A549 (cell line): ENCODE data around the gene TCTN2. TPM values are rescaled to one million over a fixed set of nuclear protein-coding genes. Genes with fewer than 3 reads are reported as not detected.

ENCODE experiments used
- ATAC-seq, 2 experiments: fragments of 200-7000 bp in 1 of 2; fragments of >200 bp in 1 of 2; cut with Nextera tagmentation in 1 of 2; cut with Tn5 transposase in 1 of 2; 3 replicates each; pipeline versions ENCODE4 v1.8.0 to v1.9.1; 2018 to 2020; ENCODE audit warnings: mild to moderate bottlenecking in 1 of 2, moderate library complexity in 1 of 2
- CTCF ChIA-PET: fragments of 300-600 bp; sonication (Branson Sonifier 250); formaldehyde crosslinking; extraction: SDS; loops from one replicate; lab custom pipeline; 2021; ENCODE audit warnings: antibody characterized with exemption, inconsistent platforms; lab: Yijun Ruan, JAX
- POLR2A ChIA-PET: fragments of 350-600 bp; formaldehyde crosslinking; extraction: SDS; loops from one replicate; lab custom pipeline; 2021; ENCODE audit warnings: antibody characterized with exemption, inconsistent platforms; lab: Yijun Ruan, JAX
- DNase-seq, 2 experiments: peaks; one replicate each; pipeline versions ENCODE4 v3.0.0 to v3.0.0-alpha.2; 2011 to 2016; ENCODE audit warnings: low read depth in 1 of 2, low spot score in 1 of 2
- FAIRE-seq: peaks from 2 replicates; lab custom pipeline; 2011; peaks lifted over from hg19 to GRCh38; lab: Jason Lieb, UNC
- H3K27ac ChIP-seq, 2 experiments: fragments of >200 bp; sonication (Bioruptor Twin); formaldehyde crosslinking; 3 replicates each; pipeline ENCODE4 v1.5.1; 2016 to 2017
- H3K4me1 ChIP-seq: fragments of >200 bp; sonication (Bioruptor Twin); formaldehyde crosslinking; 3 replicates; pipeline ENCODE4 v1.6.1; 2016
- H3K4me2 ChIP-seq: fragments of >200 bp; sonication (Bioruptor Twin); formaldehyde crosslinking; 3 replicates; pipeline ENCODE4 v1.6.1; 2016
- H3K4me3 ChIP-seq: fragments of >200 bp; sonication (Bioruptor Twin); formaldehyde crosslinking; 3 replicates; pipeline ENCODE4 v1.5.1; 2016
- H3K9me3 ChIP-seq: fragments of >200 bp; sonication (Bioruptor Twin); formaldehyde crosslinking; 3 replicates; pipeline ENCODE4 v1.6.1; 2016
- CBX8 ChIP-seq: fragments of 200-600 bp; sonication (generic); IDR thresholded peaks from 2 replicates; pipeline ENCODE4 v1.6.1; 2016
- CHD4 ChIP-seq: fragments of 200-600 bp; sonication (generic); IDR thresholded peaks from 2 replicates; pipeline ENCODE4 v1.6.1; 2016; ENCODE audit warnings: antibody characterized with exemption, mild to moderate bottlenecking, borderline replicate concordance
- EHF ChIP-seq: fragments of 250-450 bp; sonication (Bioruptor Pico); IDR thresholded peaks from 2 replicates; pipeline ENCODE4 v1.5.0; 2020; ENCODE audit warnings: mild to moderate bottlenecking
- ESRRA ChIP-seq: fragments of 150-350 bp; IDR thresholded peaks from 2 replicates; pipeline ENCODE4 v1.6.1; 2014; ENCODE audit warnings: mild to moderate bottlenecking, low read length, borderline replicate concordance
- FOSL2 ChIP-seq, 2 experiments: fragments of 450-650 bp in 1 of 2; fragments of >200 bp in 1 of 2; sonication (Bioruptor Twin) in 1 of 2; formaldehyde crosslinking; IDR thresholded peaks; 2 replicates each; pipeline versions ENCODE4 v1.5.0 to v1.6.1; 2016 to 2020; ENCODE audit warnings: mild to moderate bottlenecking in 1 of 2, moderate library complexity in 1 of 2
- JUN ChIP-seq, 2 experiments: fragments of >200 bp; sonication (Bioruptor Twin); formaldehyde crosslinking; IDR thresholded peaks; 2 replicates in 1 of 2; 3 replicates in 1 of 2; pipeline ENCODE4 v1.6.1; 2016 to 2017
- MAZ ChIP-seq: fragments of 150-350 bp; IDR thresholded peaks from 2 replicates; pipeline ENCODE4 v1.6.1; 2014; ENCODE audit warnings: antibody characterized with exemption, low read depth, low read length, borderline replicate concordance
- PHF8 ChIP-seq: fragments of 200-600 bp; sonication (generic); IDR thresholded peaks from 2 replicates; pipeline ENCODE4 v1.6.1; 2016; ENCODE audit warnings: low read depth, mild to moderate bottlenecking, antibody characterized with exemption, moderate library complexity, borderline replicate concordance
- POLR2AphosphoS2 ChIP-seq: conservative IDR thresholded peaks from 2 replicates; pipeline ENCODE4 v1.6.1; 2012; ENCODE audit warnings: low read length, improper control_type of control experiment, inconsistent platforms
- REST ChIP-seq: fragments of 200-600 bp; sonication (generic); IDR thresholded peaks from 2 replicates; pipeline ENCODE4 v1.6.1; 2016; ENCODE audit warnings: antibody characterized with exemption, mild to moderate bottlenecking, moderate library complexity
- RFX5 ChIP-seq: fragments of 450-650 bp; IDR thresholded peaks from 2 replicates; pipeline ENCODE4 v1.7.1; 2014; ENCODE audit warnings: antibody characterized with exemption, mild to moderate bottlenecking, moderate library complexity
- SREBF2 ChIP-seq: fragments of 450-650 bp; IDR thresholded peaks from 2 replicates; pipeline ENCODE4 v1.6.1; 2014; ENCODE audit warnings: mild to moderate bottlenecking, moderate library complexity
- TFCP2L1 ChIP-seq: fragments of 250-450 bp; sonication (Bioruptor Pico); IDR thresholded peaks from 2 replicates; pipeline ENCODE4 v1.5.0; 2021; ENCODE audit warnings: mild to moderate bottlenecking
- WGBS: methylation state at CpG from one replicate; pipeline ENCODE4 v1.1.6; 2017; ENCODE audit errors: missing lambda C conversion rate; 5-methylcytosine and 5-hydroxymethylcytosine counted together
- polyA plus RNA-seq, 4 experiments: library from polyadenylated mRNA; depleted of rRNA in 3 of 4; stranded (reverse); fragments of >200 nt; fragmentation: RNase III in 1 of 4; extraction: RNeasy Plus Mini Kit Qiagen cat#74134 plus additional on column Dnase treatment in 1 of 4; gene quantifications; 2 replicates in 3 of 4; 3 replicates in 1 of 4; pipeline ENCODE4 v1.2.3, GENCODE V29; 2011 to 2017
- TF ChIP-seq, protein P1 (sequence below): fragments of >200 bp; sonication (Bioruptor Twin); formaldehyde crosslinking; IDR thresholded peaks from 3 replicates; pipeline ENCODE4 v1.6.1; 2016

Gene TCTN2
- polyA plus RNA-seq, 2 of the 4 experiments (the other 2 are of a cell fraction): 8.6 to 14.3 TPM

- POLR2A ChIA-PET: no interaction called here
- DNase-seq: no peak
- 90% methylated on average over 6 of the region's 6 CpGs for WGBS
- Histone ChIP-seq H3K4me3 (no peak overlapping the region), H3K4me2 (no peak overlapping the region), H3K9me3 (no peaks in the 10 kb centered on the region), H3K4me1 (no peaks in the 10 kb centered on the region), H3K27ac (no peak overlapping the region)
- no peak for ATAC-seq
- TF ChIP-seq FOSL2 (IDR thresholded peaks at IDR 0.05): no peak
- no peak for TF ChIP-seq FOSL2 (CRISPR knock-in tag; IDR thresholded peaks at IDR 0.05)
- no peak for TF ChIP-seq CBX8
- TF ChIP-seq, protein P1, sequence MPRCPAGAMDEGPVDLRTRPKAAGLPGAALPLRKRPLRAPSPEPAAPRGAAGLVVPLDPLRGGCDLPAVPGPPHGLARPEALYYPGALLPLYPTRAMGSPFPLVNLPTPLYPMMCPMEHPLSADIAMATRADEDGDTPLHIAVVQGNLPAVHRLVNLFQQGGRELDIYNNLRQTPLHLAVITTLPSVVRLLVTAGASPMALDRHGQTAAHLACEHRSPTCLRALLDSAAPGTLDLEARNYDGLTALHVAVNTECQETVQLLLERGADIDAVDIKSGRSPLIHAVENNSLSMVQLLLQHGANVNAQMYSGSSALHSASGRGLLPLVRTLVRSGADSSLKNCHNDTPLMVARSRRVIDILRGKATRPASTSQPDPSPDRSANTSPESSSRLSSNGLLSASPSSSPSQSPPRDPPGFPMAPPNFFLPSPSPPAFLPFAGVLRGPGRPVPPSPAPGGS: no peak
- TF ChIP-seq CHD4: no peak
- TF ChIP-seq ESRRA: no peak
- TF ChIP-seq EHF: no peak
- no peak for TF ChIP-seq POLR2AphosphoS2
- TF ChIP-seq PHF8: no peak
- TF ChIP-seq MAZ: no peak
- no peak for TF ChIP-seq TFCP2L1 (CRISPR knock-in tag)
- no peak for TF ChIP-seq REST
- TF ChIP-seq SREBF2: no peak
- no peak for TF ChIP-seq JUN (IDR thresholded peaks at IDR 0.05)
- no peak for TF ChIP-seq RFX5
- no peak for FAIRE-seq
- CTCF ChIA-PET: interaction anchor here (0.6 kb wide), 1 partner anchor 248 kb away, joined by 4 read pairs; no protein-coding TSS in a partner anchor
Measured at GRCh38 chr12:123757561-123757960, 86.6 kb downstream of the TCTN2 start.

Other genes with a start within 250 kb of the TCTN2 start
- gene RILPL2, start 234.4 kb upstream of the TCTN2 start, polyA plus RNA-seq (2011; rRNA removed): 2.4 TPM in 2 replicates
- gene RILPL2, start 234.4 kb upstream of the TCTN2 start, polyA plus RNA-seq (2017; fragmentation: RNase III; extraction: RNeasy Plus Mini Kit Qiagen cat#74134 plus additional on column Dnase treatment): 2.1 to 3.1 TPM (median 2.9 TPM) in 3 replicates
- gene SNRNP35, start 213.0 kb upstream of the TCTN2 start, polyA plus RNA-seq (2011; rRNA removed): 14.3 and 19.1 TPM in 2 replicates
- 20.6 to 23.6 TPM (median 21.5 TPM) in 3 replicates for gene SNRNP35, start 213.0 kb upstream of the TCTN2 start, polyA plus RNA-seq (2017; fragmentation: RNase III; extraction: RNeasy Plus Mini Kit Qiagen cat#74134 plus additional on column Dnase treatment)
- gene RILPL1, start 137.4 kb upstream of the TCTN2 start, polyA plus RNA-seq (2011; rRNA removed): 14.2 and 15.5 TPM in 2 replicates
- 7.0 to 8.7 TPM (median 8.0 TPM) in 3 replicates for gene RILPL1, start 137.4 kb upstream of the TCTN2 start, polyA plus RNA-seq (2017; fragmentation: RNase III; extraction: RNeasy Plus Mini Kit Qiagen cat#74134 plus additional on column Dnase treatment)
- 292 and 361 TPM in 2 replicates for gene TMED2, start 86.6 kb upstream of the TCTN2 start, polyA plus RNA-seq (2011; rRNA removed)
- 146 to 154 TPM (median 154 TPM) in 3 replicates for gene TMED2, start 86.6 kb upstream of the TCTN2 start, polyA plus RNA-seq (2017; fragmentation: RNase III; extraction: RNeasy Plus Mini Kit Qiagen cat#74134 plus additional on column Dnase treatment)
- gene DDX55, start 69.0 kb upstream of the TCTN2 start, polyA plus RNA-seq (2011; rRNA removed): 54.8 and 63.4 TPM in 2 replicates
- 36.9 to 40.3 TPM (median 37.5 TPM) in 3 replicates for gene DDX55, start 69.0 kb upstream of the TCTN2 start, polyA plus RNA-seq (2017; fragmentation: RNase III; extraction: RNeasy Plus Mini Kit Qiagen cat#74134 plus additional on column Dnase treatment)
- 55.1 and 62.1 TPM in 2 replicates for gene EIF2B1, start 37.4 kb upstream of the TCTN2 start, polyA plus RNA-seq (2011; rRNA removed)
- gene EIF2B1, start 37.4 kb upstream of the TCTN2 start, polyA plus RNA-seq (2017; fragmentation: RNase III; extraction: RNeasy Plus Mini Kit Qiagen cat#74134 plus additional on column Dnase treatment): 35.7 to 37.9 TPM (median 36.2 TPM) in 3 replicates
- gene GTF2H3, start 37.3 kb upstream of the TCTN2 start, polyA plus RNA-seq (2011; rRNA removed): 71.8 and 85.3 TPM in 2 replicates
- 25.5 to 27.3 TPM (median 26.7 TPM) in 3 replicates for gene GTF2H3, start 37.3 kb upstream of the TCTN2 start, polyA plus RNA-seq (2017; fragmentation: RNase III; extraction: RNeasy Plus Mini Kit Qiagen cat#74134 plus additional on column Dnase treatment)
- gene ATP6V0A2, start 41.2 kb downstream of the TCTN2 start, polyA plus RNA-seq (2011; rRNA removed): 42.4 and 44.6 TPM in 2 replicates
- gene ATP6V0A2, start 41.2 kb downstream of the TCTN2 start, polyA plus RNA-seq (2017; fragmentation: RNase III; extraction: RNeasy Plus Mini Kit Qiagen cat#74134 plus additional on column Dnase treatment): 11.9 to 12.5 TPM (median 12.1 TPM) in 3 replicates
- gene DNAH10, start 91.2 kb downstream of the TCTN2 start, polyA plus RNA-seq (2011; rRNA removed): 0.36 and 0.39 TPM in 2 replicates
- gene DNAH10, start 91.2 kb downstream of the TCTN2 start, polyA plus RNA-seq (2017; fragmentation: RNase III; extraction: RNeasy Plus Mini Kit Qiagen cat#74134 plus additional on column Dnase treatment): 0.14 to 0.37 TPM (median 0.37 TPM) in 3 replicates